ENCODE data around the gene RAB44. TPM values are rescaled to one million over a fixed set of nuclear protein-coding genes. Genes with fewer than 3 reads are reported as not detected.

Gene RAB44
- total RNA-seq, 1 experiment from 2014 or later = not detected

DNA sequence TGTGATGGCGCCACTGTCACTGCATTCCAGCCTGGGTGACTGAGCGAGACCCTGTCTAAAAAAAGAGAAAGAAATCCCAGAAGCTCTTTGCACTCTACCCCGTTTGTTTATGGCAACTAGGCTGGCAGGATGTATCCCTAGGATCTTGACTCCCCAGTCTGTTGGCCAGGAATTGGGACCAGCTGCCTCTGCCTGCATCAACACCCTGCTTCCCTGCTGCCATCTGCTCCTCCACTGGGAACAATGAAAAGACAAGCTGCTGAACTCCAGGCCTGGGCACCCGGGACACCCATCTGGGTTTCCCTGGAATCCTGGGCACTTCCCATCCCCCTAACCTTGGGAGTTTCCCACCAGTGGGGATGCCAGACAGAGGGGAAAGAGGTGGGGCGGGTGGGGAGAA lies 76.7 kb downstream of the RAB44 start:
- no peak for TF ChIP-seq TCF7L2 (IDR thresholded peaks at IDR 0.05; ENCODE audit: low read depth, low read length)
- TF ChIP-seq, protein P1, sequence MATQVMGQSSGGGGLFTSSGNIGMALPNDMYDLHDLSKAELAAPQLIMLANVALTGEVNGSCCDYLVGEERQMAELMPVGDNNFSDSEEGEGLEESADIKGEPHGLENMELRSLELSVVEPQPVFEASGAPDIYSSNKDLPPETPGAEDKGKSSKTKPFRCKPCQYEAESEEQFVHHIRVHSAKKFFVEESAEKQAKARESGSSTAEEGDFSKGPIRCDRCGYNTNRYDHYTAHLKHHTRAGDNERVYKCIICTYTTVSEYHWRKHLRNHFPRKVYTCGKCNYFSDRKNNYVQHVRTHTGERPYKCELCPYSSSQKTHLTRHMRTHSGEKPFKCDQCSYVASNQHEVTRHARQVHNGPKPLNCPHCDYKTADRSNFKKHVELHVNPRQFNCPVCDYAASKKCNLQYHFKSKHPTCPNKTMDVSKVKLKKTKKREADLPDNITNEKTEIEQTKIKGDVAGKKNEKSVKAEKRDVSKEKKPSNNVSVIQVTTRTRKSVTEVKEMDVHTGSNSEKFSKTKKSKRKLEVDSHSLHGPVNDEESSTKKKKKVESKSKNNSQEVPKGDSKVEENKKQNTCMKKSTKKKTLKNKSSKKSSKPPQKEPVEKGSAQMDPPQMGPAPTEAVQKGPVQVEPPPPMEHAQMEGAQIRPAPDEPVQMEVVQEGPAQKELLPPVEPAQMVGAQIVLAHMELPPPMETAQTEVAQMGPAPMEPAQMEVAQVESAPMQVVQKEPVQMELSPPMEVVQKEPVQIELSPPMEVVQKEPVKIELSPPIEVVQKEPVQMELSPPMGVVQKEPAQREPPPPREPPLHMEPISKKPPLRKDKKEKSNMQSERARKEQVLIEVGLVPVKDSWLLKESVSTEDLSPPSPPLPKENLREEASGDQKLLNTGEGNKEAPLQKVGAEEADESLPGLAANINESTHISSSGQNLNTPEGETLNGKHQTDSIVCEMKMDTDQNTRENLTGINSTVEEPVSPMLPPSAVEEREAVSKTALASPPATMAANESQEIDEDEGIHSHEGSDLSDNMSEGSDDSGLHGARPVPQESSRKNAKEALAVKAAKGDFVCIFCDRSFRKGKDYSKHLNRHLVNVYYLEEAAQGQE (IDR thresholded peaks at IDR 0.05; ENCODE audit: insufficient read depth in 1 of 2, low read depth in 2 of 2, low read length in 1 of 2) = no peak
- TF ChIP-seq SIN3A (IDR thresholded peaks at IDR 0.05; ENCODE audit: borderline replicate concordance, insufficient read depth, low read depth, low read length) = no peak
- no peak for TF ChIP-seq CTCF (IDR thresholded peaks at IDR 0.05)
- TF ChIP-seq POLR2AphosphoS5 (IDR thresholded peaks at IDR 0.05; ENCODE audit: low read depth, low read length) = no peak
- intact Hi-C loops (cut with micrococcal nuclease; ENCODE audit: unreplicated experiment) (no loop called here), in situ Hi-C loops (cut with HindIII; ENCODE audit: low pct_unique_long_range_greater_than_20kb, low sequenced_read_pairs) (no loop called here)
- no peaks in the 10 kb centered on the region for H3K9me3 ChIP-seq (ENCODE audit: control insufficient read depth, insufficient read depth, low read depth, low read length)
- ChIA-PET CTCF (no interaction called here), POLR2A (no interaction called here)
- no peaks in the 10 kb centered on the region for H3K36me3 ChIP-seq (ENCODE audit: control insufficient read depth, insufficient read depth, low read length)
- DNase-seq (ENCODE audit: low read depth, low spot score) (no peak), ATAC-seq (no peak)
- H3K4me3 ChIP-seq (ENCODE audit: low read depth in 2 of 2, low read length in 2 of 2) = no peak overlapping the region
- BruUV-seq (replicated peaks) = no TSS peak
- H3K27me3 ChIP-seq (ENCODE audit: control insufficient read depth, insufficient read depth, low read length) = no peaks in the 10 kb centered on the region
- no peak overlapping the region for H3K27ac ChIP-seq (ENCODE audit: low read length)
- H3K4me1 ChIP-seq (ENCODE audit: control insufficient read depth, insufficient read depth, low read length) = peaks cover 2% of the 10 kb centered on the region

DNA sequence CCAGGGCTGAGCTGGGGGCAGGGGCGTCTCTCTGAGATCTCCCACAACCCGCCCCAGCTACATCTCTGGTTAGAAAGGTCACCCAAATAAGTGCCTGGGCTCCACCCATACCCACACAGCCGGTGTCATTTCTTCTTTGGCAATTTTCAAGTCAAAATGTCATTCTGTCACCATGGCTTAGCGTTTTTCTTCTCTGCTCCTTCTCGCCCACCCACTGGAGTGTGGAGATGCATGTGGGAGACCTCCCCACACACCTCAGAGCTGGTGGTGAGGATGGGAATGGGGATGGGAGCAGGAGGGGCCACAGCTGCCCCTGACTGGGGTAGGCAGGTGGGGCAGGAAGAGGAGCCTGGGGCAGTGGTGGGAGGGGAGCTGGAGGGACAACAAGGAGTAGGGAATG lies 78.5 kb downstream of the RAB44 start:
- in situ Hi-C loops (cut with HindIII; ENCODE audit: low pct_unique_long_range_greater_than_20kb, low sequenced_read_pairs) = no loop called here
- Histone ChIP-seq H3K27ac (ENCODE audit: low read length) (no peak overlapping the region), H3K9me3 (ENCODE audit: control insufficient read depth, insufficient read depth, low read depth, low read length) (no peaks in the 10 kb centered on the region), H3K27me3 (ENCODE audit: control insufficient read depth, insufficient read depth, low read length) (no peaks in the 10 kb centered on the region), H3K4me1 (ENCODE audit: control insufficient read depth, insufficient read depth, low read length) (no peaks in the 10 kb centered on the region), H3K36me3 (ENCODE audit: control insufficient read depth, insufficient read depth, low read length) (no peaks in the 10 kb centered on the region), H3K4me3 (ENCODE audit: low read depth in 2 of 2, low read length in 2 of 2) (no peak overlapping the region)
- TF ChIP-seq SIN3A (IDR thresholded peaks at IDR 0.05; ENCODE audit: borderline replicate concordance, insufficient read depth, low read depth, low read length) (no peak), POLR2AphosphoS5 (IDR thresholded peaks at IDR 0.05; ENCODE audit: low read depth, low read length) (no peak), TCF7L2 (IDR thresholded peaks at IDR 0.05; ENCODE audit: low read depth, low read length) (no peak), CTCF (IDR thresholded peaks at IDR 0.05) (no peak)
- TF ChIP-seq, protein P1 (IDR thresholded peaks at IDR 0.05; ENCODE audit: insufficient read depth in 1 of 2, low read depth in 2 of 2, low read length in 1 of 2) = no peak
- no TSS peak for BruUV-seq (replicated peaks)
- ATAC-seq (no peak), DNase-seq (ENCODE audit: low read depth, low spot score) (no peak)
- POLR2A ChIA-PET = no interaction called here
- intact Hi-C loops (cut with micrococcal nuclease; ENCODE audit: unreplicated experiment) = no loop called here
- CTCF ChIA-PET = interaction anchor here (0.7 kb wide), 1 partner anchor 24 kb away, joined by 3 read pairs; no protein-coding TSS in a partner anchor
